ENCODE data around the gene STRA6.

GRCh38 chr15:74129586-74130154 is 72.9 kb downstream of the STRA6 start:
- no peak for TF ChIP-seq CTCF (IDR thresholded peaks at IDR 0.05)
- TF ChIP-seq POLR2A (IDR thresholded peaks at IDR 0.05), result no peak
